K562 treated with DMSO at 1 percent for 12 hours (cell line): Measurements from ENCODE around the gene REPS2. TPM values are rescaled to one million over a fixed set of nuclear protein-coding genes. Genes with fewer than 3 reads are reported as not detected.

Source experiments
- total RNA-seq: library from RNA; unstranded; fragments of 300-600 nt; gene quantifications from 2 replicates; pipeline ENCODE4 v1.2.3, GENCODE V29; 2022; ENCODE audit not compliant: insufficient read depth

The REPS2 gene
- not detected in 2 replicates for total RNA-seq

DNA sequence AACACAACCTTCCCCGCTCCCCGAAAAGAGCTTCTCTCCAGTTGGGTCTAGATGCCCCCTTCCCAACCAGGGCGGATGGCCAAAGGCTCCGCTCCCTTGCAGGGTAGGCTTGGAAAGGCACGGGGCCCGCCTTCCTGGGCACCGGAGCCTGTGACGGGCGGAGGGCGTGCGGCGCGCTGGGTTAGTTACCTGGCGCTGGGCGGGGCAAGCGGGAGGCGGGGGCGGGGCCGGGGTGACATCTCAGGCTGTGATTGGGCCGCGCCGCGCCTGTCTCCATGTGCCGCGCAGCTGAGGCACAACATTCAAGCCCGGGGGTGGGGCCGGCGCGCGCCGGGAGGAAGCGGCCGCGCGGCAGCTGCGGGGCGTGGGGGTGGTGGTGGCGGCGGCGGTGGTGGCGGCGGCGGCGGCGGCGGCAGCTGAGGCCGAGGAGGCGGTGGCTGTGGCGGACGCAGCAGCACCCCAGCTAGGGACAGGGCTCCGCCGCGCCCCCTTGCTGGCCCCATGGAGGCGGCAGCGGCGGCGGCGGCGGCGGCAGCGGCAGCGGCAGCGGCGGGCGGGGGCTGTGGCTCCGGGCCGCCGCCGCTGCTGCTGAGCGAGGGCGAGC, at the start of gene REPS2:
Gene REPS2, plus strand, starts transcription at position 298 of the 604 bp plus-strand sequence. Its CDS starts 204 bp downstream, at position 502.

Other genes starting within 250 kb of the REPS2 start
- gene CTPS2, start 234.0 kb upstream of the REPS2 start, total RNA-seq, result 5.6 and 14.7 TPM in 2 replicates
- 11.9 and 22.1 TPM in 2 replicates for gene SYAP1, start 227.0 kb upstream of the REPS2 start, total RNA-seq
- 6.6 and 16.4 TPM in 2 replicates for gene TXLNG, start 160.2 kb upstream of the REPS2 start, total RNA-seq
- 64.3 and 120 TPM in 2 replicates for gene RBBP7, start 76.3 kb upstream of the REPS2 start, total RNA-seq